Measurements from ENCODE around the gene HEATR5A.
"Not testable (repeated sequence)": the region's sequence is repeated elsewhere in the genome, so short reads cannot be mapped to it uniquely, and the experiment has no call there.

HEATR5A gene

GRCh38 chr14:31387091-31387490 is 33.3 kb downstream of the HEATR5A start:
- DNase-seq: no peak

- DNase-seq: no peak
These were observed 34.1 kb downstream of the HEATR5A start for GRCh38 chr14:31386271-31386670.

DNA sequence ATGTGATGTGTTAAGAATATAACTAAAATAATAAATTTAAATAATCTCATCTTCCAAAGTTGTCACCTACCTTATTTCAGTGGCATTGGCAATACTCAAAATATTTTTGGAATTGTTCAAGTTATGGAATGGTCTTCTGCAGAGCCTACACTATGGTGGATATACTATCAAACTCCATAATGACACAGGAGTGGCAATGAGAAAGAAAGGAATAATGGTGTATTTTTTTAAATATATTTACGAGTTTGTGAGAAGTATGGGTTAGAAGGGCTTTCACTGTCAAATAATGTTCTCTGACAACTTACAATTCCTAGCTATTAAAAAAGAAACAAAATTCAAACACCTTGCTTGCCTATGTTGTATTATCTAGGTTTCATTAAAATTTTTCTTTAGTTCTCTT is 38.1 kb downstream of the HEATR5A start:
- no peak for DNase-seq

DNA sequence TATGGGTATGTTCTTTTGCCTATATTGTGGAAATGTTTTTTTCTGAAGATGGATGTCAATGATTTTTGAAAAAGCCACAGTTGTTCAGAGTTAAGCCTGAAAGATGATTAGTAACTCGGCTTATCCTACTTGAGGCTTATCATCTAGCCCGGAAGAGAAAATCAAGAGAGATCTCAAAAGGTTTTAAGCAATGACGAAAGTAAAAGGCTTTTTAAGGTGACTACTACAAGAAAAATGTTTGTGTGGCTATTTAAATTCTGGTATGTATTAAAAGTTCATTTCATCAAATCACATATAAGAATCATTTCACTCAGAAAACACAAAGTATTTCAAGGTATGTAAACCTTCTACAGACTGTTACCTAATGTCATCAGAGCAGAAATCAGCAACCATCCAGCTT is 40.2 kb downstream of the HEATR5A start:
- no peak for DNase-seq

- not testable (repeated sequence) for DNase-seq
These were observed 41.0 kb downstream of the HEATR5A start for GRCh38 chr14:31379125-31379947.

DNA sequence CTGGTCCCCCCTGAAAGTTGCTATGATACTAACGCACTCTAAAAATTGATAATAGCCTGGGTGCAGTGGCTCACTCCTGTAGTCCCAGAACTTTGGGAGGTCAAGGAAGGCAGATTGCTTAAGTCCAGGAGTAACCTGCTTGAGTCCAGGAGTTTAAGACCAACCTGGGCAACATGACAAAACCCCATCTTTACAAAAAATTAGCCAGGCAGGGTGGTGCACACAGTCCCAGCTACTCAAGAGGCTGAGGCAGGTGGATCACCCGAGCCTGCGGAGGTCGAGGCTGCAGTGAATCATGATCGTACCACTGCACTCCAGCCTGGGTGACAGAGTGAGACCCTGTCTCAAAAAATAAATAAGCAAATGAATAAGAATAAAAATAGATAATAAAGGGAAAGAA is 42.9 kb downstream of the HEATR5A start:
- no peak for DNase-seq

GRCh38 chr14:31371646-31372045 is 48.7 kb downstream of the HEATR5A start:
- no peak for DNase-seq

GRCh38 chr14:31363331-31364073 is 56.8 kb downstream of the HEATR5A start:
- no peak for DNase-seq

- no peak for DNase-seq
These were observed 57.6 kb downstream of the HEATR5A start for GRCh38 chr14:31362746-31363145.

DNA sequence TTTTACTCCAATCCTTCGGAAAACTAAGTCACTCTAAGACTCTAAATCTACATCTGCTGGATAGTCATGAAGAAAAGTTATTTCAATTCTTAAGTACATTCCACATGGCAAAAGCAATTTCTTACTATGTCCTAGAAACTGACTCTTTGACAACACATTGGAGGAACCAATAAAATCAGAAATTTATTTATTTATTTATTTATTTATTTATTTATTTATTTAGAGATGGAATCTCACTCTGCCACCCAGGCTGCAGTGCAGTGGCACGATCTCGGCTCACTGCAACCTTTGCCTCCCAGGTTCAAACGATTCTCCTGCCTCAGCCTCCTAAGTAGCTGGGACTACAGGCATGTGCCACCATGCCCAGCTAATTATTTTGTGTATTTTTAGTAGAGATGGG is 58.6 kb downstream of the HEATR5A start:
- DNase-seq: not testable (repeated sequence)

- no peak for DNase-seq
These were observed 59.3 kb downstream of the HEATR5A start for GRCh38 chr14:31360919-31361662.

DNA sequence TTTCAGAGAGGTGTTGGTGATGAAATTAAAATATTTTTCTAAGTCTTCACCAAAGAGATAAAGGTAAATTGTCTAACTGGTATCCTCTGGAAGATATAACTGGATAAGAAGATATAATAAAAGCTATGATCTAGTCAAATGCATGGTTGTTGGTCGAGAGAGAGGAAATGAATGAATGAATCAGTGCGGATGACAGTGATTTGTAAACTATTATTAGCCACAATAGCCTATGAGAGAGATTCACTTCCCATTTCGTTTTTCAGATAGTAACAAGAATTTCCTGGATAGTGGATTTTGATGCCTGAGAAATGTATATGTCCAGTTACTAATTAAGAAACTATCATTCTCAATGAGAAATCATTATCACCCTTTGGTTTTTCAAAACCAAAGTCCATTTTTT is 63.1 kb downstream of the HEATR5A start:
- DNase-seq: no peak

DNA sequence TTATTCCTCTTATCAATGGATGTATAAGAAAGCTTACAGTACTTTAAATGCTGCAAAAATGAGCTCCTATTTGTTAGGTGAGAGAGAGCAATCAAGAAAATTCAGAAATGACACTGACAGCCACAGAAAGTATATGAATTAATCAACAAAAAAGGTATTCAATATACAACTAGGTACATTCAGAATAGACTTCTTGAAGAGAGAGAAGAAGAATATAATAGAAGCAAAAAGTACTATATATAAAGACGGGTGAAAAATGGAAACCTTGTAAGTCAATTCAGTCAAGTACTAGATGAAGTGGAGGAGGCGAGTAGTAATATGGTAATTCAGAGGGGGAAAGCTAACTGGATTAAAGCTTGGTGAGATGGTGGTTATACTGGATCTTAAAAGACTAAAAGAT is 74.3 kb downstream of the HEATR5A start:
- DNase-seq: no peak

GRCh38 chr14:31341280-31341679 is 79.1 kb downstream of the HEATR5A start:
- DNase-seq: no peak

DNA sequence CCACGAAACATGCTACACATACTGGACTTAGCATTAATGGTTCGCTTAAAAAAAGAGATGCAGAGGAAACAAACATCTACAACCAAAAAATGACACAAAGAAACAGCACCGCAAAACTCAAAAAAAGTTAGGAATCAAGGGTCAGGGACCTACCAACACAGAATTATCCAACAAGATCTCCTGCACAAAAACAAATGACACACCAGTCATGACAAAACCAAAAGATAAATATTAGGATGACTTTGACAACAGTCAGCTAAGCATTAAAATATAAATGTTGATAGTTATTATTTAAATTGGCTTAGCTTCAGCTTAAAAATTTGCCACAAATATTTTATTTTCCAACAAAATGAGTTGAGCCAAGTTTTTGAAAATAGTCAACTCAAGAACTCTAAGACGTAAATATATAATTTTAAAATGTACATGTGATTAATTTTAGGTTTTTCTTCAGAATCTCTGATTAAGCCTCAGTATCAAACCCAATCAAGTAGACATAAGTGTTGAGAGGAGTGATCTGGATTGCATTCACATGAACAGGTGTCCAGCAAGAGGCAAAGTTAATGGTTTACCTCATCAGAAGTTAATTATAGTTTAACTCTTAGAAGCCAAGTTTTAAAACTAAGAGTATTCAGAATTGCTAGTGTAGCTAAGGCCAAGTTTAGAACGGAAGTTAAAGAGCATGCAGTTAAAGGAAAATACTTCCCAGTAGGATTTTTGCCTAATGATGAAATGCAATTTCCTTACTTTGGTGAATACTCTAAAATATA is 79.9 kb downstream of the HEATR5A start:
- DNase-seq: no peak

DNA sequence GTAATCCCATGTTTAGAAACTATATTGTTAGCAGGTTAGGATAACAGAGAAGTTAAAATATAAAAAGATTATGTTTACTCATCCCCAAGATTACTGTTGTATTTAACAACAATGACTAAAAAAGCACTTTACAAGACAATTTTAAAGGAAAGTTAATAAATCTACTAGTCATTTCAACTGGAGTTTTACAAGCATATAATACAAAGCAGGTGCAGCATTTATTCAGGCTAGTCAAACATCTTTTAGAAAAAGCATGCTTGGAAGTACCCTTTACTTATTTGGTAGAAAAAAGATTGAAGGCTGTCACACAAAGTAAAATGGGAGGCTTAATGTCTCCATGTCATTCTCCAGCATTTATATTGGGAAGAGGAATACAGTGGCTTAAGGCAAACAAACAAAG is 80.6 kb downstream of the HEATR5A start:
- no peak for DNase-seq

DNA sequence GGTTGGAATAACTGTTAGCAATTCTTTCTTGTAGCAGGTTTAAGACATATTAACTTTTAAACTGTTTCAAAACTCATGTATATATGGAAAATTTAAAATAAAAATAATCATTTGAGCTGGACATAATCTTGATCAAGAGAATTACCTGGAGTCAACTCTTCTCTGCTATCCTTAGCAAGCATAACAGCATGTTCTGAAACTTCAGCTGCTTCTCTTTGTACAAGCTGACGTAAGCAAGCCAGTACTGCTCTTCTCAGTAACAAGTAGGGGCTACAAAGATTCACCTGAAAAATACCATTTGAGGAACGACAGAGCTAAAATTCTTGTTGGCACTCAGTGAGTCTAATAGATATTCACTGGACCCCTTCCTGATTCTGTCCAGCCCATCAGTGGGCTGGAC is 83.0 kb downstream of the HEATR5A start:
- no peak for DNase-seq

GRCh38 chr14:31336646-31337045 is 83.7 kb downstream of the HEATR5A start:
- no peak for DNase-seq

- not testable (repeated sequence) for DNase-seq
These were observed 89.0 kb downstream of the HEATR5A start for GRCh38 chr14:31331395-31331794.

GRCh38 chr14:31329876-31330521 is 90.4 kb downstream of the HEATR5A start:
- DNase-seq: not testable (repeated sequence)

- no peak for DNase-seq
These were observed 94.2 kb downstream of the HEATR5A start for GRCh38 chr14:31326111-31326510.

GRCh38 chr14:31323419-31323818 is 96.9 kb downstream of the HEATR5A start:
- DNase-seq: no peak

All from T-helper 9 cell (primary cell).